HepG2 (cell line): Measurements from ENCODE around the gene NTM. TPM values are rescaled to one million over a fixed set of nuclear protein-coding genes. Genes with fewer than 3 reads are reported as not detected.
A peak's percentile ranks its signal among the peaks of the same experiment; 100 is the strongest.

Experiments
- ATAC-seq: fragments of 200-7000 bp; cut with Tn5 transposase; 3 replicates; pipeline ENCODE4 v1.9.1; 2020; ENCODE audit warnings: mild to moderate bottlenecking, moderate library complexity
- BruUV-seq: library from RNA; stranded (reverse); fragments of 400-500 nt; replicated peaks from 2 replicates; lab custom pipeline; 2021; lab: Mats Ljungman, UMichigan
- CTCF ChIA-PET: fragments of 300-600 bp; formaldehyde crosslinking; extraction: SDS; loops from one replicate; lab custom pipeline; 2021; ENCODE audit warnings: low total read pairs, inconsistent platforms, low intra/inter-chr PET ratio; lab: Yijun Ruan, JAX
- POLR2A ChIA-PET: fragments of 350-600 bp; sonication (Branson Sonifier 250); formaldehyde crosslinking; loops from one replicate; lab custom pipeline; 2020; ENCODE audit warnings: antibody characterized with exemption, inconsistent platforms; lab: Yijun Ruan, JAX
- DNase-seq: peaks from one replicate; pipeline ENCODE4 v3.0.0-alpha.2; 2015; ENCODE audit warnings: low spot score
- FAIRE-seq: peaks from 3 replicates; lab custom pipeline; 2011; peaks lifted over from hg19 to GRCh38; lab: Jason Lieb, UNC
- H2AFZ ChIP-seq: one replicate; pipeline ENCODE4 v1.6.1; 2011; ENCODE audit warnings: low read length, inconsistent platforms
- H3K27ac ChIP-seq: fragments of 300-600 bp; 3 replicates; pipeline ENCODE4 v1.8.0; 2011; ENCODE audit warnings: mixed run types, mild to moderate bottlenecking, mixed read lengths, low read length, inconsistent platforms; ENCODE audit not compliant: insufficient read depth; ENCODE audit errors: extremely low read length
- H3K27me3 ChIP-seq, 2 experiments: fragments of 200-600 bp in 1 of 2; 2 replicates in 1 of 2; 3 replicates in 1 of 2; pipeline versions ENCODE4 v1.6.0 to v1.8.0; 2011; ENCODE audit warnings: low read length in 2 of 2, mild to moderate bottlenecking in 2 of 2, moderate library complexity in 2 of 2, inconsistent platforms in 1 of 2; ENCODE audit not compliant: insufficient read depth in 2 of 2, control insufficient read depth in 1 of 2
- H3K36me3 ChIP-seq, 2 experiments: fragments of 200-600 bp in 1 of 2; replicated peaks in 1 of 2; 2 replicates in 1 of 2; 3 replicates in 1 of 2; pipeline versions ENCODE4 v1.5.1 to v1.8.0; 2011; ENCODE audit warnings: low read length in 2 of 2, inconsistent platforms in 1 of 2; ENCODE audit not compliant: insufficient read depth in 2 of 2, control insufficient read depth in 1 of 2
- H3K4me1 ChIP-seq: 2 replicates; pipeline ENCODE4 v1.5.1; 2012; ENCODE audit warnings: low read length, inconsistent platforms; ENCODE audit not compliant: insufficient read depth
- H3K4me2 ChIP-seq: 2 replicates; pipeline ENCODE4 v1.6.0; 2011; ENCODE audit warnings: low read depth, low read length, inconsistent platforms
- H3K4me3 ChIP-seq, 3 experiments: fragments of 200-600 bp in 1 of 3; sonication (generic), shearing (Covaris generic) in 1 of 3; replicated peaks in 1 of 3; 2 replicates each; pipeline ENCODE4 v1.5.1; 2011 to 2016; ENCODE audit warnings: low read length in 3 of 3, inconsistent platforms in 2 of 3, low read depth in 2 of 3, mild to moderate bottlenecking in 2 of 3, control low read depth in 1 of 3, mixed read lengths in 1 of 3; ENCODE audit not compliant: insufficient read depth in 1 of 3
- H3K79me2 ChIP-seq: one replicate; pipeline ENCODE4 v1.6.1; 2011; ENCODE audit warnings: low read length, inconsistent platforms; ENCODE audit not compliant: insufficient read depth
- H3K9ac ChIP-seq: 2 replicates; pipeline ENCODE4 v1.6.0; 2011; ENCODE audit warnings: mild to moderate bottlenecking, low read depth, low read length, inconsistent platforms; ENCODE audit not compliant: insufficient read depth
- H3K9me3 ChIP-seq: 2 replicates; pipeline ENCODE4 v1.5.1; 2012; ENCODE audit warnings: mild to moderate bottlenecking, low read length
- H4K20me1 ChIP-seq: 2 replicates; pipeline ENCODE4 v1.6.0; 2011; ENCODE audit warnings: inconsistent platforms, mild to moderate bottlenecking, low read length, moderate library complexity; ENCODE audit not compliant: insufficient read depth
- NFE2L2 ChIP-seq: fragments of 150-350 bp; IDR thresholded peaks from 2 replicates; pipeline ENCODE4 v1.6.1; 2014; ENCODE audit warnings: low read length
- POLR2G ChIP-seq: fragments of 200-400 bp; formaldehyde crosslinking; IDR thresholded peaks from 2 replicates; pipeline ENCODE4 v1.6.1; 2018; ENCODE audit warnings: mild to moderate bottlenecking, low read depth, low read length, moderate library complexity
- YEATS4 ChIP-seq: sonication (generic); formaldehyde crosslinking; IDR thresholded peaks from 2 replicates; pipeline ENCODE4 v1.4.0; 2020; ENCODE audit warnings: missing genetic modification reagents, borderline replicate concordance
- ZBTB20 ChIP-seq: sonication (generic); formaldehyde crosslinking; IDR thresholded peaks from 2 replicates; pipeline ENCODE4 v1.8.1; 2023; ENCODE audit warnings: missing genetic modification reagents, low read depth, mild to moderate bottlenecking, borderline replicate concordance
- ZBTB21 ChIP-seq: sonication (generic); formaldehyde crosslinking; IDR thresholded peaks from 2 replicates; pipeline ENCODE4 v1.4.0; 2020; ENCODE audit warnings: missing genetic modification reagents
- ZNF552 ChIP-seq: sonication (generic); formaldehyde crosslinking; IDR thresholded peaks from 2 replicates; pipeline ENCODE4 v1.9.0; 2022; ENCODE audit warnings: missing genetic modification reagents, mild to moderate bottlenecking, borderline replicate concordance
- WGBS: methylation state at CpG from one replicate; pipeline ENCODE4 v1.1.6; 2017; ENCODE audit warnings: low lambda C conversion rate; 5-methylcytosine and 5-hydroxymethylcytosine counted together
- in situ Hi-C: cut with HindIII; loops from 2 replicates; pipeline ENCODE4 v1.10.0; 2017; ENCODE audit warnings: low pct_unique_long_range_greater_than_20kb; ENCODE audit not compliant: extremely low pct_ligation_motif_present
- intact Hi-C: fragments of 100-400 bp; cut with micrococcal nuclease; formaldehyde crosslinking; loops from one replicate; pipeline ENCODE4 v1.10.0; 2022; ENCODE audit not compliant: unreplicated experiment
- polyA plus RNA-seq, 8 experiments: library from polyadenylated mRNA; depleted of rRNA in 3 of 8; stranded (reverse) in 7 of 8; unstranded in 1 of 8; fragments of >200 nt; fragmentation: Illumina TruSeq in 4 of 8; extraction: Trizol in 4 of 8; gene quantifications; 2 replicates each; pipeline versions ENCODE4 v1.2.1 to v1.2.3, GENCODE V29; 2011 to 2016; ENCODE audit warnings: low read depth in 4 of 8, missing spikeins in 1 of 8, mixed read lengths in 1 of 8; ENCODE audit not compliant: insufficient read depth in 1 of 8
- total RNA-seq, 5 experiments: library from RNA; depleted of rRNA; stranded (reverse); fragments of >200 nt; fragmentation: Illumina TruSeq; extraction: Trizol; gene quantifications; 2 replicates each; pipeline ENCODE4 v1.2.3, GENCODE V29; 2016; ENCODE audit warnings: low read depth in 1 of 5
- TF ChIP-seq, protein P1 (sequence below): sonication (generic); formaldehyde crosslinking; IDR thresholded peaks from 2 replicates; pipeline ENCODE4 v1.9.0; 2021; ENCODE audit warnings: missing genetic modification reagents, borderline replicate concordance
- TF ChIP-seq, protein P2 (sequence below): sonication (generic); formaldehyde crosslinking; IDR thresholded peaks from 2 replicates; pipeline ENCODE4 v1.5.1; 2020; ENCODE audit warnings: mild to moderate bottlenecking, missing genetic modification reagents, borderline replicate concordance
- TF ChIP-seq, protein P3 (sequence below): fragments of 450-650 bp; IDR thresholded peaks from 2 replicates; pipeline ENCODE4 v1.6.1; 2017; ENCODE audit warnings: mild to moderate bottlenecking

NTM gene
- total and polyA plus RNA-seq, 2 of the 13 experiments (the other 11 are each of a cell fraction or from before 2014, with no cell fraction given) = not detected

DNA sequence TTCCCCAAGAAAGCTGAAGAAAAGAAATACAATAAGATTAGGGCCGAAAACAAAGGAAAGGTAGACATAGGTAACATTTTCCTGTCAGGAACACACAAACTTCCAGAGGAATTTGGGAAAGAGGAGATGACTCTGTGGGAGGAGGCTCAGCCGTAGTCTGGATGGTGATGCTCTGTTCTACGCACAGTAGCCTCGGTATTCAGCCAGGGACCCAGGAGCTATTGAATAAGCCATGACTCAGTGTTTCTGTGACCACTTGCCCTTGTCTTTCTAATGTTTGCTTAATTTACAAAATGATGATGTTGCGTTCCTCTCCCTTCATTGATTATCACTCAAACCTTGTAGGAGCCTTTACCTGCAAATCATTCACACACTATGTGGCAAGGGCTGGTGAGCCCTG lies 745.0 kb downstream of the NTM start (continued):
- TF ChIP-seq, protein P1, sequence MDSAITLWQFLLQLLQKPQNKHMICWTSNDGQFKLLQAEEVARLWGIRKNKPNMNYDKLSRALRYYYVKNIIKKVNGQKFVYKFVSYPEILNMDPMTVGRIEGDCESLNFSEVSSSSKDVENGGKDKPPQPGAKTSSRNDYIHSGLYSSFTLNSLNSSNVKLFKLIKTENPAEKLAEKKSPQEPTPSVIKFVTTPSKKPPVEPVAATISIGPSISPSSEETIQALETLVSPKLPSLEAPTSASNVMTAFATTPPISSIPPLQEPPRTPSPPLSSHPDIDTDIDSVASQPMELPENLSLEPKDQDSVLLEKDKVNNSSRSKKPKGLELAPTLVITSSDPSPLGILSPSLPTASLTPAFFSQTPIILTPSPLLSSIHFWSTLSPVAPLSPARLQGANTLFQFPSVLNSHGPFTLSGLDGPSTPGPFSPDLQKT = no peak
- no peak for TF ChIP-seq ZBTB20 (CRISPR knock-in tag)
- TF ChIP-seq, protein P2, sequence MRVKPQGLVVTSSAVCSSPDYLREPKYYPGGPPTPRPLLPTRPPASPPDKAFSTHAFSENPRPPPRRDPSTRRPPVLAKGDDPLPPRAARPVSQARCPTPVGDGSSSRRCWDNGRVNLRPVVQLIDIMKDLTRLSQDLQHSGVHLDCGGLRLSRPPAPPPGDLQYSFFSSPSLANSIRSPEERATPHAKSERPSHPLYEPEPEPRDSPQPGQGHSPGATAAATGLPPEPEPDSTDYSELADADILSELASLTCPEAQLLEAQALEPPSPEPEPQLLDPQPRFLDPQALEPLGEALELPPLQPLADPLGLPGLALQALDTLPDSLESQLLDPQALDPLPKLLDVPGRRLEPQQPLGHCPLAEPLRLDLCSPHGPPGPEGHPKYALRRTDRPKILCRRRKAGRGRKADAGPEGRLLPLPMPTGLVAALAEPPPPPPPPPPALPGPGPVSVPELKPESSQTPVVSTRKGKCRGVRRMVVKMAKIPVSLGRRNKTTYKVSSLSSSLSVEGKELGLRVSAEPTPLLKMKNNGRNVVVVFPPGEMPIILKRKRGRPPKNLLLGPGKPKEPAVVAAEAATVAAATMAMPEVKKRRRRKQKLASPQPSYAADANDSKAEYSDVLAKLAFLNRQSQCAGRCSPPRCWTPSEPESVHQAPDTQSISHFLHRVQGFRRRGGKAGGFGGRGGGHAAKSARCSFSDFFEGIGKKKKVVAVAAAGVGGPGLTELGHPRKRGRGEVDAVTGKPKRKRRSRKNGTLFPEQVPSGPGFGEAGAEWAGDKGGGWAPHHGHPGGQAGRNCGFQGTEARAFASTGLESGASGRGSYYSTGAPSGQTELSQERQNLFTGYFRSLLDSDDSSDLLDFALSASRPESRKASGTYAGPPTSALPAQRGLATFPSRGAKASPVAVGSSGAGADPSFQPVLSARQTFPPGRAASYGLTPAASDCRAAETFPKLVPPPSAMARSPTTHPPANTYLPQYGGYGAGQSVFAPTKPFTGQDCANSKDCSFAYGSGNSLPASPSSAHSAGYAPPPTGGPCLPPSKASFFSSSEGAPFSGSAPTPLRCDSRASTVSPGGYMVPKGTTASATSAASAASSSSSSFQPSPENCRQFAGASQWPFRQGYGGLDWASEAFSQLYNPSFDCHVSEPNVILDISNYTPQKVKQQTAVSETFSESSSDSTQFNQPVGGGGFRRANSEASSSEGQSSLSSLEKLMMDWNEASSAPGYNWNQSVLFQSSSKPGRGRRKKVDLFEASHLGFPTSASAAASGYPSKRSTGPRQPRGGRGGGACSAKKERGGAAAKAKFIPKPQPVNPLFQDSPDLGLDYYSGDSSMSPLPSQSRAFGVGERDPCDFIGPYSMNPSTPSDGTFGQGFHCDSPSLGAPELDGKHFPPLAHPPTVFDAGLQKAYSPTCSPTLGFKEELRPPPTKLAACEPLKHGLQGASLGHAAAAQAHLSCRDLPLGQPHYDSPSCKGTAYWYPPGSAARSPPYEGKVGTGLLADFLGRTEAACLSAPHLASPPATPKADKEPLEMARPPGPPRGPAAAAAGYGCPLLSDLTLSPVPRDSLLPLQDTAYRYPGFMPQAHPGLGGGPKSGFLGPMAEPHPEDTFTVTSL (CRISPR knock-in tag) = no peak
- TF ChIP-seq, all 625 proteins: peak for 1

DNA sequence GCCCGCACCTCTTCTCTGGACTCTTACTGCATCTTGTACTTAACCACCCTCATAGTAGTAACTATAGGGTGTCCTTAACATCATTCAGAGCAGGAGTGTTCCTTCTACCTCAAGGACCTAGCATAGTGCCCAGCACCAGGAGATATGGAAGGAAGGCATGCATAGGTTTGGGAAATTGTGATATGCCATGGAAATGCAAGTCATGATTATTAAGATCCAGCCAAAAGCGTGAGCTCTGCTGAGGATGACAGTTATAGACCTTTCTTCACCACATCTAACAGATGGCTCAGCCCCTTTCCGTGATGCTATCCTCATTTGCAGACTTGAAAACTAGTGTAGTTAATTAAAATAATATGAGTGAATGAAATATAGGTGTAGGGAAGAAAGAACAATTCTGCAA lies 746.1 kb downstream of the NTM start:
- no TSS peak for BruUV-seq
- CTCF ChIA-PET = no interaction called here

More for the DNA sequence above, 746.1 kb downstream of the NTM start:
- DNase-seq (no peak), FAIRE-seq (no peak), ATAC-seq (no peak)
- Histone ChIP-seq H3K9ac (no peak overlapping the region), H3K4me2 (no peak overlapping the region), H2AFZ (no peak overlapping the region), H3K27ac (no peak overlapping the region), H4K20me1 (no peaks in the 10 kb centered on the region), H3K79me2 (no peaks in the 10 kb centered on the region), H3K4me1 (no peaks in the 10 kb centered on the region), H3K36me3 (no peaks in the 10 kb centered on the region), H3K4me3 (no peak overlapping the region), H3K27me3 (no peaks in the 10 kb centered on the region), H3K9me3 (no peaks in the 10 kb centered on the region)
- POLR2A ChIA-PET = no interaction called here
- TF ChIP-seq NFE2L2 = peak; percentile 54
- TF ChIP-seq, protein P3, sequence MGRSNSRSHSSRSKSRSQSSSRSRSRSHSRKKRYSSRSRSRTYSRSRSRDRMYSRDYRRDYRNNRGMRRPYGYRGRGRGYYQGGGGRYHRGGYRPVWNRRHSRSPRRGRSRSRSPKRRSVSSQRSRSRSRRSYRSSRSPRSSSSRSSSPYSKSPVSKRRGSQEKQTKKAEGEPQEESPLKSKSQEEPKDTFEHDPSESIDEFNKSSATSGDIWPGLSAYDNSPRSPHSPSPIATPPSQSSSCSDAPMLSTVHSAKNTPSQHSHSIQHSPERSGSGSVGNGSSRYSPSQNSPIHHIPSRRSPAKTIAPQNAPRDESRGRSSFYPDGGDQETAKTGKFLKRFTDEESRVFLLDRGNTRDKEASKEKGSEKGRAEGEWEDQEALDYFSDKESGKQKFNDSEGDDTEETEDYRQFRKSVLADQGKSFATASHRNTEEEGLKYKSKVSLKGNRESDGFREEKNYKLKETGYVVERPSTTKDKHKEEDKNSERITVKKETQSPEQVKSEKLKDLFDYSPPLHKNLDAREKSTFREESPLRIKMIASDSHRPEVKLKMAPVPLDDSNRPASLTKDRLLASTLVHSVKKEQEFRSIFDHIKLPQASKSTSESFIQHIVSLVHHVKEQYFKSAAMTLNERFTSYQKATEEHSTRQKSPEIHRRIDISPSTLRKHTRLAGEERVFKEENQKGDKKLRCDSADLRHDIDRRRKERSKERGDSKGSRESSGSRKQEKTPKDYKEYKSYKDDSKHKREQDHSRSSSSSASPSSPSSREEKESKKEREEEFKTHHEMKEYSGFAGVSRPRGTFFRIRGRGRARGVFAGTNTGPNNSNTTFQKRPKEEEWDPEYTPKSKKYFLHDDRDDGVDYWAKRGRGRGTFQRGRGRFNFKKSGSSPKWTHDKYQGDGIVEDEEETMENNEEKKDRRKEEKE = no peak
- no peak for TF ChIP-seq POLR2G
- no peak for TF ChIP-seq YEATS4 (CRISPR knock-in tag)
- no peak for TF ChIP-seq ZBTB21 (CRISPR knock-in tag)
- no peak for TF ChIP-seq ZNF552
- in situ Hi-C loops (loop anchor here (25.0 kb wide), 1 partner anchor 946 kb away; no protein-coding TSS in a partner anchor), intact Hi-C loops (no loop called here)
- WGBS = 29% methylated on average over 3 of the region's 3 CpGs
